Lower leg skin (tissue), 3 donors: ENCODE measurements around the gene ANO9.

Source experiments
- POLR2A ChIP-seq, 2 donors: fragments of 450-650 bp; IDR thresholded peaks; one replicate each; pipeline ENCODE4 v1.6.1; 2016 to 2017; ENCODE audit warnings: antibody characterized with exemption in 2 of 2, mild to moderate bottlenecking in 1 of 2, moderate library complexity in 1 of 2
- TF ChIP-seq, protein P1 (sequence below), 3 donors: fragments of 450-650 bp; IDR thresholded peaks; one replicate each; pipeline ENCODE4 v1.5.1; 2016; ENCODE audit warnings: antibody characterized with exemption in 3 of 3, mild to moderate bottlenecking in 3 of 3, moderate library complexity in 2 of 3

DNA sequence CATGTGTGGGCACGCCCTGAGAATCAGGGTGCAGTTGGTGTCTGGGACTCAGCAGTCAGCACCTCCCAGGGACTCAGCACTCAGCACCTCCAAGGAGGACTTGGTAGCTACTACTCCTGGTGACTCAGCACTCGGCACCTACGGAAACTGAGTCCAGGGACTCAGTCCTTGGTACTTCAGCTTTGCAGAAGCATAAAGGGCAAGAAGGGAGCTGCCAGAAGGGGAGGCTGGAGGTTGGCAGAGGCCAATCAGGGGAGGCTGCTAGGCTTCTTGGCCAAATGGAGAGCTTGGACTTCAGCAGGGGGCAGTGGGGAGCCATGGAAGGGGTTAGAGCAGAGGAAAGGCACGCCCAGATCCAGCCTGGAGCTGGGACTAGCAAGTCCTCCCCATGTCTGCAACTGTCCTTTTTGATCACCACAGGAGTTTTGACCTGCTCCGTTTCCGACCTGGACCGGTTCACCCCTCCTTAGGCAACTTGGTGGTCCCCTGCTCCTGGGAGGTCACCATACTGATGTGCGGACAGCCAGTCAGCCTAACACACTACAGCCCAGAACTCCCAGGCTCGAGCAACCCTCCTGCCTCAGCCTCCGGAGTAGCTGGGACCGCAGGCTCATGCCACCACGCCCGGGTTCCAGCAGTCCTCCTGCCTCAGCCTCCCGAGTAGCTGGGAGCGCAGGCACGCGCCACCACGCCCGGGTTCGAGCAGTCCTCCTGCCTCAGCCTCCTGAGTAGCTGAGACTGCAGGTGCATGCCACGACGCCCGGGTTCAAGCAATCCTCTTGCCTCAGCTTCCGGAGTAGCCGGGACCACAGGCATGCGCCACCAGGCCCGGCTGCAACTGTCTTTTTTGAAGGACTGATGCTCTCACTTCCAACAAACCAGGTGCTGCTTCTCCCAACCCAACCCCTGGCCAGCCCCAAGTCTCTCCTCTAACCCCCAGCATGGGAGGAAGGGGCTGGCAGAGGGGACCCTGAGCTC, 1.5 kb downstream of the ANO9 start:
- TF ChIP-seq, protein P1, sequence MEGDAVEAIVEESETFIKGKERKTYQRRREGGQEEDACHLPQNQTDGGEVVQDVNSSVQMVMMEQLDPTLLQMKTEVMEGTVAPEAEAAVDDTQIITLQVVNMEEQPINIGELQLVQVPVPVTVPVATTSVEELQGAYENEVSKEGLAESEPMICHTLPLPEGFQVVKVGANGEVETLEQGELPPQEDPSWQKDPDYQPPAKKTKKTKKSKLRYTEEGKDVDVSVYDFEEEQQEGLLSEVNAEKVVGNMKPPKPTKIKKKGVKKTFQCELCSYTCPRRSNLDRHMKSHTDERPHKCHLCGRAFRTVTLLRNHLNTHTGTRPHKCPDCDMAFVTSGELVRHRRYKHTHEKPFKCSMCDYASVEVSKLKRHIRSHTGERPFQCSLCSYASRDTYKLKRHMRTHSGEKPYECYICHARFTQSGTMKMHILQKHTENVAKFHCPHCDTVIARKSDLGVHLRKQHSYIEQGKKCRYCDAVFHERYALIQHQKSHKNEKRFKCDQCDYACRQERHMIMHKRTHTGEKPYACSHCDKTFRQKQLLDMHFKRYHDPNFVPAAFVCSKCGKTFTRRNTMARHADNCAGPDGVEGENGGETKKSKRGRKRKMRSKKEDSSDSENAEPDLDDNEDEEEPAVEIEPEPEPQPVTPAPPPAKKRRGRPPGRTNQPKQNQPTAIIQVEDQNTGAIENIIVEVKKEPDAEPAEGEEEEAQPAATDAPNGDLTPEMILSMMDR (IDR thresholded peaks at IDR 0.05), result no peak
- TF ChIP-seq POLR2A (IDR thresholded peaks at IDR 0.05), result no peak
